ENCODE measurements around the gene CLC. TPM values are rescaled to one million over a fixed set of nuclear protein-coding genes. Genes with fewer than 3 reads are reported as not detected.
"Not testable (repeated sequence)": the region's sequence is repeated elsewhere in the genome, so short reads cannot be mapped to it uniquely, and the experiment has no call there.

Gene CLC
- total RNA-seq, 3 donors from 2014 or later = 1.2 TPM; not detected in 2

DNA sequence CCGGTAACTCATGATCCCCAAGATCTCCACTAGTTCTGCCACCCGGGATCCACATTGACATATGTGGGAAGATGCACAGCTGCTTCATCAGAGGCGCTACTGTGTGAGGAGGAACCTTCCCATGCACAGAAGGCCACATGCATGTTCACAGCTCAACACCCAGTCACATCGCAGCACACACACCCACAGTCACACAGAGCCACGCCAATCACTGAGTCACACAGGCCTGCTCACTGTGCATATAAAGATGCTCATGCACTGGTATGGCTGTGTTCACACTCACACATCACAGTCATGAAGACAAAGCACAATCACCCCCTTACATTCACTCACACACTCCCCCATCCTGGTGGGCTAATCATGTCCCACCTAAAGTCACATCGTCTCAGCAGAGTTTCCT is 9.8 kb downstream of the CLC start:
- ATAC-seq = no peak
- Histone ChIP-seq H3K4me3 (no peak overlapping the region), H3K36me3 (ENCODE audit: low read depth) (no peaks in the 10 kb centered on the region), H3K4me1 (ENCODE audit: low read depth) (no peaks in the 10 kb centered on the region), H3K9me3 (no peaks in the 10 kb centered on the region)
- DNase-seq = no peak
- intact Hi-C loops (cut with DNase I, micrococcal nuclease) = no loop called here
- TF ChIP-seq, protein P1, sequence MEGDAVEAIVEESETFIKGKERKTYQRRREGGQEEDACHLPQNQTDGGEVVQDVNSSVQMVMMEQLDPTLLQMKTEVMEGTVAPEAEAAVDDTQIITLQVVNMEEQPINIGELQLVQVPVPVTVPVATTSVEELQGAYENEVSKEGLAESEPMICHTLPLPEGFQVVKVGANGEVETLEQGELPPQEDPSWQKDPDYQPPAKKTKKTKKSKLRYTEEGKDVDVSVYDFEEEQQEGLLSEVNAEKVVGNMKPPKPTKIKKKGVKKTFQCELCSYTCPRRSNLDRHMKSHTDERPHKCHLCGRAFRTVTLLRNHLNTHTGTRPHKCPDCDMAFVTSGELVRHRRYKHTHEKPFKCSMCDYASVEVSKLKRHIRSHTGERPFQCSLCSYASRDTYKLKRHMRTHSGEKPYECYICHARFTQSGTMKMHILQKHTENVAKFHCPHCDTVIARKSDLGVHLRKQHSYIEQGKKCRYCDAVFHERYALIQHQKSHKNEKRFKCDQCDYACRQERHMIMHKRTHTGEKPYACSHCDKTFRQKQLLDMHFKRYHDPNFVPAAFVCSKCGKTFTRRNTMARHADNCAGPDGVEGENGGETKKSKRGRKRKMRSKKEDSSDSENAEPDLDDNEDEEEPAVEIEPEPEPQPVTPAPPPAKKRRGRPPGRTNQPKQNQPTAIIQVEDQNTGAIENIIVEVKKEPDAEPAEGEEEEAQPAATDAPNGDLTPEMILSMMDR (IDR thresholded peaks at IDR 0.05) = no peak

DNA sequence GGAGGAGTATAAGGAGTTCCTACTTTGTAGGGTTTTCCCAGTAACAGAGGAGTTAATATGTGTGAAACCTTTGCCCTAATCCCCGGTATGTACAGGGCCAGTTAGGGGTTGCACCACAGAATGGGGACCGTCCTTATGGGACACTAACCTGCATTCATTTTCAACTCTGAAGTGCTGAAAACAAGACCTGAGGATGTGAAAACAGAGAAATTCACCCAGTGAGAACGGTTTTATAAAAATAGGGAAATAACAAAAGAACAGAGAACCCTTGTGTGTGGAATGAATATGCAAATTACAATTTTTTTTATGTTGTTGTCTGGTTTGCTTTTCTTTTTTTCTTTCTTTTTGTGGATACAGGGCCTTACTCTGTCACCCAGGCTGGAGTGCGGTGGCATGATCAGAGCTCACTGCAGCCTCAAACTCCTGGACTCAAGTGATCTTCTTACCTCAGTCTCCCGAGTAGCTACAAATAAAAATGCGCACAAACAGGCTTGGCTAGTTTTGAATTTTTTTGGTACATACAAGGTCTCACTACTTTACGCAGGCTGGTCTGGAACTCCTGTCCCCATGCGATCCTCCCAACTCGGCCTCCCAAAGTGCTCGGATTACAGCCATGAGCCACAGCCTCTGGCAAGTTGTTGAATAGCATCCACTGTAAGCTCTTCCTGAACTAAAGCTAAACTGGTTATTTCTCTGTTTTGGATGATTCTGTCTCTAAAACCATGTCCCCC is 10.6 kb downstream of the CLC start:
- intact Hi-C loops (cut with DNase I, micrococcal nuclease) = no loop called here
- no peak for DNase-seq
- no peak for ATAC-seq

DNA sequence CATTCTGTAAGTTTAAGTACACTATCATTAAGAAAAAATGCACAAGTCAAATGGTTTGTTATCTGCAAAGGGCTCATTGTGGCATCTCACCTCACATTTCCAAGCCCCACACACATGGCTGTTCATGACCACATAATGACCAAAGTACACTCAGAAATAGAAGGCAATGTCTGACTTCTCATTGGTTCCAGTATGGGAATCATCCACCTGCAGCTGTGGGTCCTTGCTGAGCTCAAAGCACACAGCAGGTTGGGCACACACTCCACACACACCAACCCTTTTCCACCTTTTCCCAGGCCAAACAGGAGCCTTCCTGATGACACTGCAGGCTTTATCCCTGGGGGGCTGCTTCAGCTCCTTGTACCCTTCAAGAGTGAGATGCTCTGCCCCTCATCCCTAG is 11.8 kb downstream of the CLC start:
- Histone ChIP-seq H3K36me3 (ENCODE audit: low read depth) (no peaks in the 10 kb centered on the region), H3K9me3 (no peaks in the 10 kb centered on the region), H3K4me1 (ENCODE audit: low read depth) (no peaks in the 10 kb centered on the region), H3K4me3 (no peak overlapping the region)
- intact Hi-C loops (cut with DNase I, micrococcal nuclease) = no loop called here
- TF ChIP-seq, protein P1 (IDR thresholded peaks at IDR 0.05) = no peak
- ATAC-seq = no peak
- no peak for DNase-seq

More for the DNA sequence above, 10.6 kb downstream of the CLC start:
- no peak overlapping the region for H3K4me3 ChIP-seq
- no peaks in the 10 kb centered on the region for H3K36me3 ChIP-seq (ENCODE audit: low read depth)
- no peaks in the 10 kb centered on the region for H3K9me3 ChIP-seq
- TF ChIP-seq, protein P1 (IDR thresholded peaks at IDR 0.05) = no peak
- no peaks in the 10 kb centered on the region for H3K4me1 ChIP-seq (ENCODE audit: low read depth)

DNA sequence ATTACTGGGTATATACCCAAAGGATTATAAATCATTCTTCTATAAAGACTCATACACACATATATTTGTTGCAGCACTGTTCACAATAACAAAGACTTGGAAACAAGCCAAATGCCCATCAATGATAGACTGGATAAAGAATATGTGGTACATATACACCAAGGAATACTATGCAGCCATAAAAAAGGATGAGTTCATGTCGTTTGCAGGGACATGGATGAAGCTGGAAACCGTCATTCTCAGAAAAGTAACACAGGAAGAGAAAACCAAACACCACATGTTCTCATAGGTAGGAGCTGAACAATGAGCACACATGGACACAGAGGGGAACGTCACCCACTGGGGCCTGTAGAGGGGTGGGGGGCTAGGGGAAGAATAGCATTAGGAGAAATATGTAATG is 17.7 kb downstream of the CLC start:
- H3K9me3 ChIP-seq; H3K4me1 ChIP-seq (ENCODE audit: low read depth); H3K4me3 ChIP-seq; intact Hi-C loops (cut with DNase I, micrococcal nuclease); ATAC-seq; DNase-seq; H3K36me3 ChIP-seq (ENCODE audit: low read depth): not testable (repeated sequence)

DNA sequence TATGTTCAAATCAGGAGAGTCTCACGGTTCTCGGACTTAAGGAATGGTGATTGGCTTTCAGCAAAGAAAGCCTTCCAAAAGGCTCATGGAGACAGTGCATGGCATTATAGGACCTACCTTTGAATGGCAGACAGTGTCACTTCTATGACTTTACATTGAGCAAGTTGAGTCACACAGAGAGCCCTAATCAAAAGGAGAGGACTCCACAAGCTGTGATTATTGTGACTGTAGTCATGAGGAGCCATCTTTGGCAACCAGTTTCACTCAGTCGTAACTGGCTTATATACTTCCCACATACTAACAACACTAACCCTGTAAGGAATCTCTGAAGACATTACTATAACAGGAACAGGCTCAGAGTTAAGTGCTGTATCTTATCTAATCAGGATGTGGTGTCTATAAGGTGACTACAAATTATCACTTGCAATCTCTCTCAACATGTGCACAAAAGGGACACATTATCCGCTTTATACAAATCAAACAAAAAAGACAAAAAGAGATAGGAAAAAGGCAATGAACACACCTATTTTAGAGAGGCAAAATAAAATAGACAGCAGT is 27.4 kb downstream of the CLC start:
- H3K36me3 ChIP-seq (ENCODE audit: low read depth) = no peaks in the 10 kb centered on the region
- H3K9me3 ChIP-seq = no peaks in the 10 kb centered on the region
- TF ChIP-seq, protein P1 (IDR thresholded peaks at IDR 0.05) = no peak

DNA sequence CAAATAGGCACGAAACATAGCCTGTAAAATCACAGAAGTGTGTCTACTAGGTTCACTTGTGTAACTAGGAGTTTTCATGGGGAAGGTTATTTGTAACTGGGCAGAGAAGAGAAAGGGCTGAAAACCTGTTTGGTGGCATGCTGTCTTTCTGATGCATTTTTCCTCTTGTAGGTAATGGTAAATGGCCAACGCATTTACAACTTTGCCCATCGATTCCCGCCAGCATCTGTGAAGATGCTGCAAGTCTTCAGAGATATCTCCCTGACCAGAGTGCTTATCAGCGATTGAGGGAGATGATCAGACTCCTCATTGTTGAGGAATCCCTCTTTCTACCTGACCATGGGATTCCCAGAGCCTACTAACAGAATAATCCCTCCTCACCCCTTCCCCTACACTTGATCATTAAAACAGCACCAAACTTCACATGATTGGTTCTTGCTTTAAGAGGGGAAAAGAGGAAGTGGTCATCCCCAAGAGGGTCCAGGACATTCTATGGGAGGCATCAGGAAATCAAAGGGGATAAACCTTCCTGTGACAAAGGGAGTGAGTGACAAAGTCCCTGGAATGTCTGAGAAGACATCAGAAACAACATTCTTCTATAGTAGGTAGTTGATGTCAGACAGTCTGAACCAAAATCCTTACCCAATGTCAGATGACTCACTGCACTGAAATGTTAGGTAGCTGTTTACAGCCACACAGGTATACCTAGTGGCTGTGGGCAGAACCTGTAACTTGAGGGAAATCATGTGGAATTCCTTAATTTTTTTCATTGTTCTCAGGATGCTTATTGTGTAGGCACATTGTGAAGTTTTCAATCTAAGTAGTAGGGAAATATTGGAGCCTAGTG is 28.6 kb downstream of the CLC start:
- Histone ChIP-seq H3K4me3 (no peak overlapping the region), H3K4me1 (ENCODE audit: low read depth) (no peaks in the 10 kb centered on the region), H3K9me3 (no peaks in the 10 kb centered on the region), H3K36me3 (ENCODE audit: low read depth) (no peaks in the 10 kb centered on the region)
- no peak for ATAC-seq
- no peak for DNase-seq
- TF ChIP-seq, protein P1 (IDR thresholded peaks at IDR 0.05) = no peak
- intact Hi-C loops (cut with DNase I, micrococcal nuclease) = no loop called here

More for the DNA sequence above, 27.4 kb downstream of the CLC start:
- DNase-seq = no peak
- Histone ChIP-seq H3K4me3 (no peak overlapping the region), H3K4me1 (ENCODE audit: low read depth) (no peaks in the 10 kb centered on the region)
- intact Hi-C loops (cut with DNase I, micrococcal nuclease) = no loop called here
- ATAC-seq = no peak
